Thoracic aorta (tissue), 2 donors: ENCODE data around the gene EXD3. TPM values are rescaled to one million over a fixed set of nuclear protein-coding genes. Genes with fewer than 3 reads are reported as not detected.
A peak's percentile ranks its signal among the peaks of the same experiment; 100 is the strongest.

Experiments
- ATAC-seq: fragments of 150-250 bp; one replicate; pipeline ENCODE4 v1.8.0; 2017; ENCODE audit warnings: low read depth; ENCODE audit not compliant: insufficient number of reproducible peaks, low FRiP score
- DNase-seq: peaks from one replicate; pipeline ENCODE4 v3.0.0-alpha.2; 2020; ENCODE audit warnings: low spot score
- H3K27ac ChIP-seq, 2 donors: fragments of 200-600 bp; sonication (generic); 1 replicate in 1 of 2; 2 replicates in 1 of 2; pipeline ENCODE4 v1.5.1; 2016; ENCODE audit warnings: mild to moderate bottlenecking in 2 of 2, moderate library complexity in 2 of 2
- H3K27me3 ChIP-seq: fragments of 200-600 bp; sonication (generic); replicated peaks from 2 replicates; pipeline ENCODE4 v1.6.0; 2016; ENCODE audit warnings: mild to moderate bottlenecking; ENCODE audit not compliant: insufficient read depth
- H3K36me3 ChIP-seq: fragments of 200-600 bp; sonication (generic); one replicate; pipeline ENCODE4 v1.5.1; 2016
- H3K4me1 ChIP-seq, 2 donors: fragments of 200-600 bp; sonication (generic); 1 replicate in 1 of 2; 2 replicates in 1 of 2; pipeline versions ENCODE4 v1.5.1 to v1.6.0; 2016; ENCODE audit warnings: low read depth in 2 of 2, mild to moderate bottlenecking in 1 of 2; ENCODE audit not compliant: control insufficient read depth in 1 of 2
- H3K4me3 ChIP-seq: fragments of 200-600 bp; sonication (generic); 2 replicates; pipeline ENCODE4 v1.5.1; 2016; ENCODE audit warnings: mild to moderate bottlenecking
- H3K9me3 ChIP-seq: fragments of 200-600 bp; sonication (generic); 2 replicates; pipeline ENCODE4 v1.5.1; 2016
- total RNA-seq, 2 donors: library from RNA; depleted of rRNA; stranded (reverse); fragments of >200 nt; gene quantifications; one replicate each; pipeline versions ENCODE4 v1.1.0 to v1.2.3, GENCODE V29; 2016
- TF ChIP-seq, protein P1 (sequence below): fragments of 200-600 bp; sonication (generic); IDR thresholded peaks from one replicate; pipeline ENCODE4 v1.5.1; 2019; ENCODE audit warnings: antibody characterized with exemption

Gene EXD3
- total RNA-seq, 2 donors from 2014 or later: 22.7 to 29.4 TPM

DNA sequence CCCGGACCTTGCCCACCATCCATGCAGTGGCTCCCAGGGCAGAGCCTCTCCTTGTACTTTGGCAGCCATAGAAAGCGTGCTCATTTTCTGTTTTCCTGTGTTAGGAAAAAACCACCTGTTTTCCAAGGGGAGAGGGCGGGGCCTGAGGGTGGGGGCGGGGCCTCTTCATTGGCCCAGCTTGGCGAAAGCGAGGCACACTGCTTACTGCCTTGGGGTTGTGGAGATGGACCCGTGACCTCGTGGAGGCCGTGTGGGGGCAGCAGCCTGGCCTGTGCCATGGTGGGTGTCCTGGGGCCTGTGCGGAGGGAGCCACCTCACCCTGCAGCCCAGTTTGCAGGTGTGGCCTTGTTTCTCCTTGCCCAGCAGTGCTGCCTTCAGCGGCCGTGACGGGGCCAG lies 149.9 kb downstream of the EXD3 start:
- no peak for ATAC-seq

DNA sequence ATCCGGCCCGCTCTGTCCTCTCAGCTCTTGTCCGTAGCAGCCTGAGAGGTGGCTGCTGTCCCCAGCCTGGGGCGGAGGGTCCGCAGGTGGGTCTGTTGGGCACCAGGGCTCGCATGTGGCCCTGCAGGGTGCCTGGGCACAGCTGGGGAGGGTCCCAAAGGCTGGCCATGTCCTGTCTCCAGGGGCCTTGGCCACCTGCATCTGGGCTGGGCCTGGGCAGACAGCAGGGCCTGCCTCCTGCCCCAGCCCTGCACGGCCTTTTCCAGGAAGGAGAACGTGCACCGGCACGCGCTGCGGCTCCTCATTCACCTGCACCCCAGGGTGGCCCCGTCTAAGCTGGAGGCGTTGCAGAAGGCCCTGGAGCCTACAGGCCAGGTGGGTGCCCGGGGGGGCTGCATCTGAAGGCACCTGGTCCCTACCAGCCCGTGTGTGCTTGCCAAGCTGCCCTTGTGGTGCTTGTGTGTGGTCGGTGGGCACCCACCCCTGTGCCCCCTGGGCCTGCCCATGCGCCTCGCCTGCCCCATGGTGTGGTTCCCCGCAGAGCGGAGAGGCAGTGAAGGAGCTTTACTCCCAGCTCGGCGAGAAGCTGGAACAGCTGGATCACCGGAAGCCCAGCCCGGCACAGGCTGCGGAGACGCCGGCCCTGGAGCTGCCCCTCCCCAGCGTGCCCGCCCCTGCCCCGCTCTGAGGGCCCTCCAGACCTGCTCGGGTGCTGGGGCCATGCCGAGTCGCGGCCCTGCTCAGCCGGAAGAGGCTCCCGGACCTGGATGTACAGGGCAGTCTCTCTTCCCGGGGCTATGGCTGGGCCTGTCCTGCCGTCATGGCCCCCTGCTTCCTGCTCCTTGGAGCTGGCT lies 150.5 kb downstream of the EXD3 start:
- no peak for DNase-seq
- no peaks in the 10 kb centered on the region for H3K9me3 ChIP-seq
- TF ChIP-seq, protein P1, sequence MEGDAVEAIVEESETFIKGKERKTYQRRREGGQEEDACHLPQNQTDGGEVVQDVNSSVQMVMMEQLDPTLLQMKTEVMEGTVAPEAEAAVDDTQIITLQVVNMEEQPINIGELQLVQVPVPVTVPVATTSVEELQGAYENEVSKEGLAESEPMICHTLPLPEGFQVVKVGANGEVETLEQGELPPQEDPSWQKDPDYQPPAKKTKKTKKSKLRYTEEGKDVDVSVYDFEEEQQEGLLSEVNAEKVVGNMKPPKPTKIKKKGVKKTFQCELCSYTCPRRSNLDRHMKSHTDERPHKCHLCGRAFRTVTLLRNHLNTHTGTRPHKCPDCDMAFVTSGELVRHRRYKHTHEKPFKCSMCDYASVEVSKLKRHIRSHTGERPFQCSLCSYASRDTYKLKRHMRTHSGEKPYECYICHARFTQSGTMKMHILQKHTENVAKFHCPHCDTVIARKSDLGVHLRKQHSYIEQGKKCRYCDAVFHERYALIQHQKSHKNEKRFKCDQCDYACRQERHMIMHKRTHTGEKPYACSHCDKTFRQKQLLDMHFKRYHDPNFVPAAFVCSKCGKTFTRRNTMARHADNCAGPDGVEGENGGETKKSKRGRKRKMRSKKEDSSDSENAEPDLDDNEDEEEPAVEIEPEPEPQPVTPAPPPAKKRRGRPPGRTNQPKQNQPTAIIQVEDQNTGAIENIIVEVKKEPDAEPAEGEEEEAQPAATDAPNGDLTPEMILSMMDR: no peak
- peak overlapping the region in 1 of 2 donors; percentile 61 for H3K27ac ChIP-seq
- H3K27me3 ChIP-seq: no peaks in the 10 kb centered on the region
- peaks cover 23% of the 10 kb centered on the region for H3K36me3 ChIP-seq
- ATAC-seq: no peak
- H3K4me1 ChIP-seq: peaks cover 31 to 56% of the 10 kb centered on the region in 2 donors
- no peak overlapping the region for H3K4me3 ChIP-seq

More for the DNA sequence above, 149.9 kb downstream of the EXD3 start:
- H3K36me3 ChIP-seq: peaks cover 23% of the 10 kb centered on the region
- no peaks in the 10 kb centered on the region for H3K27me3 ChIP-seq
- no peak for DNase-seq
- H3K4me1 ChIP-seq: peaks cover 31 to 57% of the 10 kb centered on the region in 2 donors
- H3K9me3 ChIP-seq: no peaks in the 10 kb centered on the region
- no peak overlapping the region for H3K4me3 ChIP-seq
- no peak overlapping the region for H3K27ac ChIP-seq
- TF ChIP-seq, protein P1: no peak

DNA sequence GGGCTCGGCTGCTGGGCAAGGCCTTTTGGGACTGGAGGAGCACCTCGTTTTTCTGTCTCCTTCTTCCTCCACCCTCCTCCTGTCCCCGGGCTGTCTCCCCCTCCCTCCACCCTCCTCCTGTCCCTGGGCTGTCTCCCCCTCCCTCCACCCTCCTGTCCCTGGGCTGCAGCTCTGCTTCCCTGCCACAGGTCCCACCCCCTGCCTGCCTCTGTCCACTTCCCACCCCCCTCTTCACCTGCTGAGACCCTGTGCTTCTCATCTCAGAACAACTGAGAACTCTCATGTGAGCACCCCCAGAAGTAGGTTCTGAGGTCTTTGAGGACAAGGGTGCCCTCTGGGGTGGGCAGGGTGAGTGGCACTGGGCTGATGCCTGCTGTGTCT lies 151.3 kb downstream of the EXD3 start:
- peaks cover 30% of the 10 kb centered on the region for H3K36me3 ChIP-seq
- no peaks in the 10 kb centered on the region for H3K9me3 ChIP-seq
- peaks cover 24 to 48% of the 10 kb centered on the region in 2 donors for H3K4me1 ChIP-seq
- H3K4me3 ChIP-seq: no peak overlapping the region
- H3K27ac ChIP-seq: peak overlapping the region in 1 of 2 donors; percentile 61
- DNase-seq (no peak), ATAC-seq (no peak)
- TF ChIP-seq, protein P1: no peak
- no peaks in the 10 kb centered on the region for H3K27me3 ChIP-seq

DNA sequence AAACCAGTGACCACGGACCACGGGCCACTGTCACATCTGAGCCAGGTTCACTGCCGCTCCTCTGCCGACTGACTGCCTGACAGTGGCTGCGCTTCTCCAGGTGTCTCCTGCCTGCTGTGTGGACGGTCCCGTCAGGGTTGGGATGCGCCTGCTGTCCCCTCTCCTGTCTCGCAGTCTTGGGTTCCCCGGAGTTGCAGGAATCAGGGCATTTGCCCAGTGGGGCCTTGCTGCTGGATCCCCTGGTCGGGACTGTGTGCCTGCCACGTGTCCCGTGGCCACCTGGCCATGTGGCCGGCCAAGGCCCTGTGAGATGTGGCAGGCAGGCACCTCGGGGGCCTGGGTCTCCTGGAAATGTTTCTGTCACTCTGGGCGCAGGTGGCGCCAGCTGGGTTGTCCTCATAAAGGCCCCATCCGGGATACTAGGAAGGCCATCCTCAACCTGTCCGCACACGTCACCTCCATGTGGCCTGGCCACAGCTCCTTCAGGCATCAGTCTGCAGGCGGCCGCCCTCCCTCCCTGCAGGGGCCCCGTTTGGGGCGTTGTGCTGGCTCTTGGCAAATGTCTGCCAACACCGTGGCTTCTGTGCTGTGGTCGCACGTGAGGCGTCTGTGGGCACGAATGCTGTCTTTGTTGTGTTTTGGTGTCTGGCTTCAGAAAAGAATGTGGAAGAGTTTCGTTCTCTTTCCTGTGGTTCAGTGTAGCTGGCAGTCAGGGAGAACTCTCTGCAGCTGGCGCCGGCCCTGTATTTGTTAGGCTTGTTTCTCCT lies 151.8 kb downstream of the EXD3 start:
- peaks cover 19 to 43% of the 10 kb centered on the region in 2 donors for H3K4me1 ChIP-seq
- no peak for DNase-seq
- no peak for ATAC-seq
- TF ChIP-seq, protein P1: no peak
- H3K27me3 ChIP-seq: no peaks in the 10 kb centered on the region
- no peak overlapping the region for H3K4me3 ChIP-seq
- H3K9me3 ChIP-seq: no peaks in the 10 kb centered on the region
- peaks cover 36% of the 10 kb centered on the region for H3K36me3 ChIP-seq
- peak overlapping the region in 1 of 2 donors; percentile 61 for H3K27ac ChIP-seq

DNA sequence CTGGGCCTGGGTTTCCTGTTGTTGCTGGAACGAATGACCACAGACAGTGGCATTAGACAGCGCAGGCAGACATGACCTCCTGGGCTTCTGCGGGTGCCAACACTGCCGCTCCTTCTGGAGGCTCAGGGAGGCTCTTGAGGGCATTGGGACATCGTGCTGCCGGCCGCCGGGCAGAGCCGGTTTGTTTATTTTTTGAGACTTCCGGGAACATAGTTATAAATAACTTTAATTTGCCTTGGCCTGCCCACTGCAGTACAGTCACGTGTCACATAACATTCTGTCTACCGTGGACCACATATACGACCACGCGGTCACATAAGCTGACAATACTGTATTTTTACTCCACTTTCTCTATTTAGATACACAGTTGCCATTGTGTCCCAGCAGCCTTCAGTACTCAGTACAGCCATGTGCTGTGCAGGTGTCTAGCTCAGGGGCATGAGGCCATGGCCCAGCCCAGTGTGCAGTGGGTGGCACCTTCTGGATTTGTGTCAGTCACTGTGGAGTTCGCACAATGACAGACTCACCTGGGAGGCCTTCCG lies 153.7 kb downstream of the EXD3 start:
- peak overlapping the region; percentile 76 to 83 for H3K27ac ChIP-seq
- peak overlapping the region; percentile 37 for H3K4me3 ChIP-seq
- no peak for DNase-seq
- peaks cover 17 to 35% of the 10 kb centered on the region in 2 donors for H3K4me1 ChIP-seq
- H3K27me3 ChIP-seq: no peaks in the 10 kb centered on the region
- TF ChIP-seq, protein P1: no peak
- H3K9me3 ChIP-seq: no peaks in the 10 kb centered on the region
- ATAC-seq: peak; percentile 81
- H3K36me3 ChIP-seq: peaks cover 51% of the 10 kb centered on the region
